H1 (cell line): ENCODE data around the gene UBE3C. TPM values are rescaled to one million over a fixed set of nuclear protein-coding genes. Genes with fewer than 3 reads are reported as not detected.
A peak's percentile ranks its signal among the peaks of the same experiment; 100 is the strongest.

Source experiments
- CTCF ChIA-PET: fragments of 300-600 bp; sonication (Branson Sonifier 250); formaldehyde crosslinking; loops from one replicate; lab custom pipeline; 2021; ENCODE audit not compliant: partially characterized antibody; lab: Charles Lee
- POLR2A ChIA-PET: fragments of 300-600 bp; sonication (Branson Sonifier 250); formaldehyde crosslinking; loops from one replicate; lab custom pipeline; 2021; ENCODE audit warnings: inconsistent platforms; ENCODE audit not compliant: partially characterized antibody; lab: Charles Lee
- DNase-seq, 2 experiments: peaks; one replicate each; pipeline versions ENCODE4 v3.0.0 to v3.0.0-alpha.2; 2010 to 2022; ENCODE audit warnings: low spot score in 2 of 2, low read depth in 1 of 2, mixed read lengths in 1 of 2
- FAIRE-seq: peaks from 2 replicates; lab custom pipeline; 2011; peaks lifted over from hg19 to GRCh38; lab: Jason Lieb, UNC
- H2AFZ ChIP-seq: 2 replicates; pipeline ENCODE4 v1.8.1; 2012; ENCODE audit warnings: low read length, inconsistent platforms
- H2AK5ac ChIP-seq: 2 replicates; pipeline ENCODE4 v1.6.1; 2013; ENCODE audit warnings: low read depth, low read length
- H2BK120ac ChIP-seq: replicated peaks from 2 replicates; pipeline ENCODE3; 2013; ENCODE audit warnings: low read depth, low read length, inconsistent platforms
- H2BK12ac ChIP-seq: 2 replicates; pipeline ENCODE4 v1.6.1; 2013; ENCODE audit warnings: low read depth, low read length
- H2BK15ac ChIP-seq: 2 replicates; pipeline ENCODE4 v1.6.1; 2013; ENCODE audit warnings: low read length
- H2BK20ac ChIP-seq: 2 replicates; pipeline ENCODE4 v1.6.1; 2013; ENCODE audit warnings: low read length
- H2BK5ac ChIP-seq: 2 replicates; pipeline ENCODE4 v1.6.1; 2013; ENCODE audit warnings: low read depth, low read length
- H3K14ac ChIP-seq: 2 replicates; pipeline ENCODE4 v1.6.1; 2013; ENCODE audit warnings: inconsistent platforms; ENCODE audit not compliant: insufficient read length
- H3K18ac ChIP-seq: 2 replicates; pipeline ENCODE4 v1.6.1; 2013; ENCODE audit warnings: low read length; ENCODE audit errors: extremely low read depth
- H3K23ac ChIP-seq: 2 replicates; pipeline ENCODE4 v1.6.1; 2013; ENCODE audit warnings: inconsistent platforms; ENCODE audit not compliant: insufficient read length
- H3K23me2 ChIP-seq: 2 replicates; pipeline ENCODE4 v1.6.1; 2013; ENCODE audit warnings: low read depth, low read length
- H3K27ac ChIP-seq: 2 replicates; pipeline ENCODE4 v1.6.1; 2011; ENCODE audit warnings: low read depth, low read length, inconsistent platforms
- H3K27me3 ChIP-seq, 4 experiments: replicated peaks in 1 of 4; 1 replicate in 1 of 4; 2 replicates in 3 of 4; pipeline versions ENCODE4 v1.6.1 to v1.8.1; 2011 to 2013; ENCODE audit warnings: low read length in 3 of 4, mild to moderate bottlenecking in 3 of 4, inconsistent platforms in 2 of 4, mixed read lengths in 2 of 4, moderate library complexity in 1 of 4; ENCODE audit not compliant: control insufficient read depth in 3 of 4, insufficient read depth in 3 of 4; ENCODE audit errors: extremely low read depth in 1 of 4
- H3K36me3 ChIP-seq, 4 experiments: 2 replicates each; pipeline versions ENCODE4 v1.6.1 to v1.8.1; 2011 to 2013; ENCODE audit warnings: mild to moderate bottlenecking in 4 of 4, low read length in 3 of 4, moderate library complexity in 2 of 4, control low read depth in 1 of 4, inconsistent platforms in 1 of 4; ENCODE audit not compliant: insufficient read depth in 4 of 4, control insufficient read depth in 2 of 4
- H3K4ac ChIP-seq: replicated peaks from 2 replicates; pipeline ENCODE3; 2013; ENCODE audit warnings: low read length, low read depth, mixed read lengths, inconsistent platforms; ENCODE audit not compliant: insufficient read length
- H3K4me1 ChIP-seq, 4 experiments: replicated peaks in 1 of 4; 1 replicate in 1 of 4; 2 replicates in 3 of 4; pipeline versions ENCODE4 v1.6.1 to v1.8.1; 2011 to 2013; ENCODE audit warnings: low read length in 3 of 4, inconsistent platforms in 2 of 4, mixed read lengths in 1 of 4; ENCODE audit not compliant: insufficient read depth in 4 of 4, control insufficient read depth in 3 of 4
- H3K4me2 ChIP-seq, 2 experiments: 2 replicates each; pipeline versions ENCODE4 v1.6.1 to v1.8.1; 2011 to 2013; ENCODE audit warnings: low read depth in 2 of 2, low read length in 2 of 2, control low read depth in 1 of 2, inconsistent platforms in 1 of 2, mild to moderate bottlenecking in 1 of 2; ENCODE audit not compliant: insufficient read depth in 1 of 2
- H3K4me3 ChIP-seq, 4 experiments: fragments of 200-600, 300-600 bp in 1 of 4; sonication (generic), shearing (Covaris generic), sonication (Bioruptor Twin) in 1 of 4; 2 replicates each; pipeline versions ENCODE4 v1.5.1 to v1.8.1; 2011 to 2016; ENCODE audit warnings: low read length in 4 of 4, low read depth in 3 of 4, control low read depth in 2 of 4, inconsistent platforms in 2 of 4, mild to moderate bottlenecking in 2 of 4, mixed read lengths in 1 of 4, moderate library complexity in 1 of 4; ENCODE audit not compliant: insufficient read depth in 2 of 4; ENCODE audit errors: extremely low read depth in 1 of 4
- H3K56ac ChIP-seq: replicated peaks from 2 replicates; pipeline ENCODE3; 2013; ENCODE audit warnings: low read depth, mild to moderate bottlenecking, mixed read lengths, low read length, inconsistent platforms; ENCODE audit not compliant: insufficient read length
- H3K79me1 ChIP-seq: 2 replicates; pipeline ENCODE4 v1.6.1; 2013; ENCODE audit warnings: low read depth, low read length, control low read depth
- H3K79me2 ChIP-seq, 2 experiments: 2 replicates each; pipeline versions ENCODE4 v1.6.1 to v1.8.1; 2012 to 2013; ENCODE audit warnings: low read length in 2 of 2, mild to moderate bottlenecking in 2 of 2, inconsistent platforms in 1 of 2; ENCODE audit not compliant: insufficient read depth in 2 of 2, control insufficient read depth in 1 of 2
- H3K9ac ChIP-seq, 4 experiments: replicated peaks in 1 of 4; 1 replicate in 1 of 4; 2 replicates in 3 of 4; pipeline versions ENCODE4 v1.6.1 to v1.8.1; 2011 to 2013; ENCODE audit warnings: low read depth in 3 of 4, low read length in 3 of 4, control low read depth in 2 of 4, mild to moderate bottlenecking in 2 of 4, moderate library complexity in 2 of 4, inconsistent platforms in 1 of 4; ENCODE audit errors: extremely low read depth in 1 of 4
- H3K9me3 ChIP-seq, 2 experiments: 2 replicates each; pipeline versions ENCODE4 v1.6.1 to v1.8.1; 2012 to 2013; ENCODE audit warnings: mild to moderate bottlenecking in 2 of 2, moderate library complexity in 2 of 2, control low read depth in 1 of 2, inconsistent platforms in 1 of 2, low read depth in 1 of 2, low read length in 1 of 2, mixed read lengths in 1 of 2; ENCODE audit not compliant: insufficient read depth in 2 of 2
- H4K20me1 ChIP-seq, 2 experiments: replicated peaks in 1 of 2; 2 replicates each; pipeline versions ENCODE3 to v1.8.1; 2011 to 2013; ENCODE audit warnings: inconsistent platforms in 2 of 2, low read length in 2 of 2, mild to moderate bottlenecking in 1 of 2; ENCODE audit not compliant: insufficient read depth in 2 of 2, control insufficient read depth in 1 of 2
- H4K5ac ChIP-seq: 2 replicates; pipeline ENCODE4 v1.6.1; 2013; ENCODE audit warnings: low read length, low read depth, mixed read lengths, inconsistent platforms; ENCODE audit not compliant: insufficient read length
- H4K8ac ChIP-seq: 2 replicates; pipeline ENCODE4 v1.8.0; 2013; ENCODE audit warnings: mild to moderate bottlenecking, moderate library complexity, low read length, inconsistent platforms; ENCODE audit not compliant: insufficient read depth; ENCODE audit errors: extremely low read depth
- H4K91ac ChIP-seq: replicated peaks from 2 replicates; pipeline ENCODE3; 2013; ENCODE audit warnings: low read length, mixed read lengths, inconsistent platforms; ENCODE audit not compliant: insufficient read length
- CHD1 ChIP-seq: IDR thresholded peaks from 2 replicates; pipeline ENCODE4 v1.6.1; 2012; ENCODE audit warnings: low read depth, low read length, improper control_type of control experiment
- PHF8 ChIP-seq: fragments of 200-600 bp; sonication (generic); conservative IDR thresholded peaks from 2 replicates; pipeline ENCODE4 v1.7.1; 2012; ENCODE audit warnings: low read depth, mild to moderate bottlenecking, inconsistent platforms, low read length, moderate library complexity
- RAD21 ChIP-seq, 2 experiments: IDR thresholded peaks in 1 of 2; conservative IDR thresholded peaks in 1 of 2; 2 replicates each; pipeline ENCODE4 v1.6.1; 2011; ENCODE audit warnings: low read depth in 2 of 2, low read length in 2 of 2, improper control_type of control experiment in 1 of 2, inconsistent platforms in 1 of 2, mild to moderate bottlenecking in 1 of 2, moderate library complexity in 1 of 2
- SP2 ChIP-seq: IDR thresholded peaks from 2 replicates; pipeline ENCODE4 v1.6.1; 2012; ENCODE audit warnings: mild to moderate bottlenecking, low read length, inconsistent platforms
- WGBS, 2 experiments: shearing (Covaris generic) in 1 of 2; methylation state at CpG; one replicate each; pipeline versions ENCODE4 v1.1.6 to v1.1.7; 2013 to 2015; ENCODE audit warnings: low lambda C conversion rate in 2 of 2, mixed read lengths in 2 of 2, inconsistent platforms in 1 of 2, low coverage in 1 of 2, missing lambda C conversion rate in 1 of 2; ENCODE audit not compliant: insufficient replicate concordance in 2 of 2, insufficient coverage in 1 of 2, insufficient read length in 1 of 2; ENCODE audit errors: extremely low coverage in 1 of 2, missing lambda C conversion rate in 1 of 2; 5-methylcytosine and 5-hydroxymethylcytosine counted together
- polyA plus RNA-seq, 7 experiments: library from polyadenylated mRNA; depleted of rRNA in 3 of 7; stranded (reverse) in 5 of 7; unstranded in 2 of 7; fragments of >200 nt in 5 of 7; fragments of 200-250 nt in 2 of 7; gene quantifications; 1 replicate in 5 of 7; 2 replicates in 1 of 7; 4 replicates in 1 of 7; pipeline versions ENCODE4 v1.2.1 to v1.2.3, GENCODE V29; 2011 to 2013; ENCODE audit warnings: missing spikeins in 2 of 7, mixed read lengths in 2 of 7
- total RNA-seq: library from RNA; stranded (reverse); fragmentation: NEBNext Ultra II Directional; extraction: Animal tissue kit (Norgen Biotek cat#: 25700); gene quantifications from 2 replicates; pipeline ENCODE4 v1.2.1, GENCODE V29; 2021
- TF ChIP-seq, protein P1 (sequence below): IDR thresholded peaks from 2 replicates; pipeline ENCODE4 v1.6.1; 2011; ENCODE audit warnings: low read depth, mild to moderate bottlenecking, low read length; ENCODE audit not compliant: insufficient read depth
- TF ChIP-seq, protein P2 (sequence below), 3 experiments: IDR thresholded peaks; 1 replicate in 2 of 3; 2 replicates in 1 of 3; pipeline versions ENCODE4 v1.5.1 to v1.6.1; 2011; ENCODE audit warnings: low read length in 3 of 3, mild to moderate bottlenecking in 3 of 3, inconsistent platforms in 2 of 3, low read depth in 1 of 3, moderate library complexity in 1 of 3; ENCODE audit not compliant: insufficient read depth in 1 of 3; ENCODE audit errors: control extremely low read depth in 1 of 3

The UBE3C gene
- total and polyA plus RNA-seq, 2 of the 8 experiments (the other 6 are each of a cell fraction or from before 2014, with no cell fraction given), result 32.0 to 54.1 TPM

GRCh38 chr7:157228864-157229422 is 90.2 kb downstream of the UBE3C start:
- ChIA-PET CTCF (interaction anchor here (0.6 to 15.3 kb wide), 5 partner anchors 16 to 248 kb away, joined by 3 to 207 read pairs (median 3); no protein-coding TSS in a partner anchor), POLR2A (interaction anchor here (1.2 to 1.4 kb wide), 2 partner anchors 12 to 14 kb away, joined by 4 read pairs; no protein-coding TSS in a partner anchor)
- H3K4ac ChIP-seq, result no peak overlapping the region
- no peaks in the 10 kb centered on the region for H3K4me1 ChIP-seq
- no peaks in the 10 kb centered on the region for H3K79me2 ChIP-seq
- H2AK5ac ChIP-seq, result no peak overlapping the region
- WGBS, 2 experiments, result 87% methylated on average over 8 of the region's 8 CpGs; no CpG with 5 or more reads in 1 of the 2 experiments
- H3K18ac ChIP-seq, result no peak overlapping the region
- no peak overlapping the region for H2BK20ac ChIP-seq
- H3K56ac ChIP-seq, result no peak overlapping the region
- peak; percentile 93 for FAIRE-seq
- no peak overlapping the region for H4K8ac ChIP-seq
- H3K4me2 ChIP-seq, result no peak overlapping the region
- no peak overlapping the region for H3K14ac ChIP-seq
- peaks cover 2 to 8% of the 10 kb centered on the region in 2 experiments for H4K20me1 ChIP-seq
- TF ChIP-seq, protein P1, sequence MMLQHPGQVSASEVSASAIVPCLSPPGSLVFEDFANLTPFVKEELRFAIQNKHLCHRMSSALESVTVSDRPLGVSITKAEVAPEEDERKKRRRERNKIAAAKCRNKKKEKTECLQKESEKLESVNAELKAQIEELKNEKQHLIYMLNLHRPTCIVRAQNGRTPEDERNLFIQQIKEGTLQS, result no peak
- TF ChIP-seq PHF8 (no peak), SP2 (no peak), RAD21 (IDR thresholded peaks at IDR 0.05 in 1 of 2, conservative IDR thresholded peaks at IDR 0.05 in 1 of 2; ENCODE audit: low read depth in 2 of 2, low read length in 2 of 2) (peak; percentile 53 to 56), CHD1 (no peak)
- TF ChIP-seq, protein P2, sequence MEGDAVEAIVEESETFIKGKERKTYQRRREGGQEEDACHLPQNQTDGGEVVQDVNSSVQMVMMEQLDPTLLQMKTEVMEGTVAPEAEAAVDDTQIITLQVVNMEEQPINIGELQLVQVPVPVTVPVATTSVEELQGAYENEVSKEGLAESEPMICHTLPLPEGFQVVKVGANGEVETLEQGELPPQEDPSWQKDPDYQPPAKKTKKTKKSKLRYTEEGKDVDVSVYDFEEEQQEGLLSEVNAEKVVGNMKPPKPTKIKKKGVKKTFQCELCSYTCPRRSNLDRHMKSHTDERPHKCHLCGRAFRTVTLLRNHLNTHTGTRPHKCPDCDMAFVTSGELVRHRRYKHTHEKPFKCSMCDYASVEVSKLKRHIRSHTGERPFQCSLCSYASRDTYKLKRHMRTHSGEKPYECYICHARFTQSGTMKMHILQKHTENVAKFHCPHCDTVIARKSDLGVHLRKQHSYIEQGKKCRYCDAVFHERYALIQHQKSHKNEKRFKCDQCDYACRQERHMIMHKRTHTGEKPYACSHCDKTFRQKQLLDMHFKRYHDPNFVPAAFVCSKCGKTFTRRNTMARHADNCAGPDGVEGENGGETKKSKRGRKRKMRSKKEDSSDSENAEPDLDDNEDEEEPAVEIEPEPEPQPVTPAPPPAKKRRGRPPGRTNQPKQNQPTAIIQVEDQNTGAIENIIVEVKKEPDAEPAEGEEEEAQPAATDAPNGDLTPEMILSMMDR (IDR thresholded peaks at IDR 0.05; ENCODE audit: control extremely low read depth in 1 of 3, insufficient read depth in 1 of 3, low read depth in 1 of 3, low read length in 3 of 3), result peak; percentile 52 to 69 (median 69)
- no peaks in the 10 kb centered on the region for H3K9me3 ChIP-seq
- no peaks in the 10 kb centered on the region for H3K79me1 ChIP-seq
- no peak overlapping the region for H2BK120ac ChIP-seq
- H2BK5ac ChIP-seq, result no peak overlapping the region
- no peak overlapping the region for H4K91ac ChIP-seq
- no peak overlapping the region for H3K27ac ChIP-seq
- H3K23ac ChIP-seq, result no peak overlapping the region
- no peak overlapping the region for H2BK15ac ChIP-seq
- no peaks in the 10 kb centered on the region for H3K27me3 ChIP-seq
- peaks cover 7 to 52% (median 19%) of the 10 kb centered on the region in 4 experiments; a peak in 7 of 8 replicates for H3K36me3 ChIP-seq
- no peak for DNase-seq
- H4K5ac ChIP-seq, result no peak overlapping the region
- H3K9ac ChIP-seq, result no peak overlapping the region
- no peak overlapping the region for H2AFZ ChIP-seq
- H3K4me3 ChIP-seq, result no peak overlapping the region
- no peak overlapping the region for H2BK12ac ChIP-seq
- no peaks in the 10 kb centered on the region for H3K23me2 ChIP-seq
